Amygdala (tissue), 56 donors: ENCODE results near the gene ROS1.

Experiments
- DNase-seq, 56 donors: peaks; one replicate each; lab custom pipeline; 2025; lab: John Stamatoyannopoulos, UW

ROS1 gene

DNA sequence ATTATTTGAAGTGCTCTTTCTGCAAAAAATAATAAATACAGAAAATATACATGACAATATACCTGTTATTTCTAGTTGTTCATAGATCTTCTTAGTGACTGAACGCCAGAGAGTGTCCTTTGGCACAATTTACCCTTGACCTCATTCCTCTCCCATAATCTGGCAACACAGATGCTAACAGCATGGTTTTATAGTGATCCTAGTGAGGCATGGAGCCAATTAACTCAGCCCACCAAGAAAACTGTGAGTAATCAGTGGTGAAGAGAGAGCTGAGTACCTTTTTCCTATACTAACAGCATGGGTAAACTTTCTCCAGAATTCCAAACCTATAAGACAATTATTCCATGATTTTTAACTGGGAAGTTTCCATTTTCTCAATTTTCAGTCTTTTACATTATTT lies 99.3 kb downstream of the ROS1 start:
- DNase-seq: no peak

DNA sequence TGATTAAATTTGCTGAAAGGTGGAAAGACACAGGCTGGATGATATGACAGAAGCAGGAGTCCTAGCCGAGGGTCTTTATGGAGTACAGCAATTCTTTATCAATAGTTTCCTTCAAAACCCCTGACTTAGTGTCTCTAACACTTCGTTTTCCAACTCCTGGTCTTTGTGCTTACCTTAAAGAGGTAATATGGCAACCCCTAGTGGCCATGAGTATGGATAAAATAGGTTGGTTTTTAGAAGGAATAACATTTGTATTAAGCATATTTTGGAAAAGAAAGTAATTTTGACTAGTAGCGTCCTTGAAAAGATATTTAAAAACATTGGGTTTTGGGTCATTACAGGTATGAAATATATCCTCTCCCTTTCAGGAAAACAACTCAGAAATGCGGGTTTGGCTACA lies 108.5 kb downstream of the ROS1 start:
- no peak for DNase-seq

DNA sequence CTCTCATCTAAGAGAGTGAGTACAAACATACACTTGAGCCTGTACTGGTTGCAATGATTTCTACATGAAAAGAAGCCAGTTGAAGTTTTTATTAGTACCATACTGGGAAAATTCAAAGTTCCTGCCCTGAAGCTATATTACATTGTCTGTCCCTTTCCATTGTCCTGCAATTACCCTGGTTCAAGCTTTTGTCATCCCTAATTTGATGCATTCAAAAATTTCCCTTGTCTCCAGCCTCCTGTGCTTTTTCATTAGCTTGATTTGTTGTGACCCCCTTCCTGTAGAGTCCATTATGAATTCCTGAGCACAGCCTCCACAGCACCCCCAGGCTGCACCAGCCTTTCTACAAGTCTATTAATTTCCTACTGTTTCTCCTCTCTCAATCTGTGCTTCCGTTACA lies 114.0 kb downstream of the ROS1 start:
- DNase-seq: no peak

DNA sequence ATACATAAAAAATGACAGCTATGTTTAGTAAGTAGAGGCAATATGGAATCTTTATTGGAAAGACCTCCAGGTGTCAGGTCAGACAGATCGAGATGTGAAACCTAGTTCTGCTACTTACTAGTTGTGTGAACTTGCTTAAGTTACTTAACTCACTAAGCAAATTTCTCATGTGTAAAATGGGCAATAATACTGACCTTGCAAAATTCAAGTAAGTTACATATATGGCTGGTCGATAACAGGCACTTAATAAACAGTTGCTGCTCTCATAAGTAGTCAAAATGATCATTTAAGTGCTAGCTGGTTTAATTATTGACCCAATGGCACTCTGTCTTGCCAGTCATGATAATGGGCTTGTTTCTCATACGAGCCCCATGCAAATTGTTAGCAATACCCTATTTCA lies 114.4 kb downstream of the ROS1 start:
- no peak for DNase-seq

DNA sequence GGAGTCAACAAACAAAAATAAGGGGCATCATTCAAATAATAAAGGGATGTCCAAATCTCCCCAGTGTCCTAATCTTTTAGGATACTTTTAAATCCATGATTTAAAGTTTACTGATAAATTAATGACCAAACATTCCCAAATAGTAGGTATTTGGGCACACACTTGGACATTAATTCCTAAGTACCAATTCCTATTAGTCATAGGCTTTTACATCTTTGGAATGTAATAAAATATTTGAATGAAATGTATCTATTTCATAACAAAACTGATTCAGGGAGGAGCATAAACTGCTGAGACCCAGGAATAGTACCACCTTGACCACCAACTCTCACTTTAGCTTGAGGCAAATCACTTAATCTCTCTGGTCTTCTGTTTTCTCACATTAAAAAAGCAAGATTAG lies 116.1 kb downstream of the ROS1 start:
- no peak for DNase-seq

DNA sequence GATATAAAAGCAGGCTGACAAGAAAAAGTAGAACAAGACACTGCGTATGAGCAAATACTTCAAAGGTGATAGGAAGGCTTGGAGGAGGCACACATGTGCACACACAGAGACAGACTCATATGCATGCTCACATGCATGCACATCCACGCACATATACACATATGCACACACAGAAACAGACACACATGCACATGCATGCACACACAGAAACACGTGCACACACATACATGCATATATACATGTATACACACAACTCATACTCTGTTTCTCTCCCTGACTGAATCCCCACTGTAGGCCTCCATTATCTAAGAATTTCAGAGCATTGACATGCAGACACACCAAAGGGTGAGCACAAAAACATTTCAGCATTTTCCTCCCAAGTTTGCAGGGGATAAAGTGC lies 116.7 kb downstream of the ROS1 start:
- DNase-seq: no peak

DNA sequence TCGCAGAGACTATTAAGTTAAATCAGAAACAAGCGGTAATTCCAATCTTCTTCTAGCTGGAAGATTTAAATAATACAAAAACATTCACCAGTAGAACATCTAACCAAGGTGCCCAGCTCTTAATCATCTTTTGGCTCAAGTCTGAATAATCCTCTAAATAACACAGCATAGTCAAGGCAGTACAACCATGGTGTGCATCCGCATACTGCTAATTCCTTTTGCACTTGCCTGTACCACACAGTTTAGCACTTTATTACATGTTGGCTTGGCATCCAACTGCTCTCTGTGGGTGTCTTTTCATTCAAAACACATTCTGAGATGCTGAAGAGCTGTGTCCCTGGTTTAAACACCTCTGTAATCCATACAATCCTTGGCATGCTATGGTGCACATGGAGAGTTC lies 118.1 kb downstream of the ROS1 start:
- no peak for DNase-seq

DNA sequence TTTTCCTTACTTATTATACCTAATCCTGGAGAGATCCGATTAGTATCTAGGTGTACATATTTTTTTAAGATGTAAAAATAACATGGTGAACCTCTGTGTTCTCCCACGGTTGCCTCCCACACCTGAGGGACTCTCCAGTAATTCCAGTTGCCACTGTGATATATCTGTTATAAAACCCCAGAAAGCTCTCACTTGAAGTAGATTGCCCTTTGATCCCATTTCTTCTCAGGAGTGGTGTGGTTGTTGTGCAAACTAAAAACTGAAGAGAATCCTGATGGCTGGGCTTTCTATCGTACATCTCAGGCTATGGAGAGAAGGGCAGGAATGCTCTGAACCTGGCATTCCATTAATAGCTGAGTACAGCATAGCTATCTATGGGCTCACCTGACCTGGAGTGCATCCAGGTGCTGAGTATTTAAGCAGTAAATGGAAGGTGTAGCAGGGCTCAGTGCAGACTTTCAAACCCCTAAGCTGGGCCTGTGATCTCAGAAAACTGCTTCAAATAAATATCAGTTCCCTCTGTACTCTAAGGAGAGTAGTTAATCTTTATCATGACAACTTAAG lies 119.4 kb downstream of the ROS1 start:
- no peak for DNase-seq

DNA sequence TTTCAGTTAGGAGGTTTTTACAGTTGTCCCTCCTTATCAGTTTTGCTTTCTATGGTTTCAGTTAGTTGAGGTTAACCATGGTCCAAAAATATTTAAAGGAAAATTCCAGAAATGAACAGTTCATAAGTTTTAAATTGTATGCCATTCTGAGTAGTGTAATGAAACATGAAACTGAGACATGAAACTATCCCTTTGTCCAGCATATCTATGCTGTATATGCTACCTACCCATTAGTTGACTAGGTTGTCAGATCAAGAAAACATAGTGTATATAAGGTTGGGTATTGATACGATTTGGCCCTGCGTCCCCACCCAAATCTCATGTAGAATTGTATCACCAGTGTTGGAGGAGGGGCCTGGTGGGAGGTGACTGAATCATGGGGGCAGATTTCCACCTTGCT lies 121.3 kb downstream of the ROS1 start:
- DNase-seq: no peak

DNA sequence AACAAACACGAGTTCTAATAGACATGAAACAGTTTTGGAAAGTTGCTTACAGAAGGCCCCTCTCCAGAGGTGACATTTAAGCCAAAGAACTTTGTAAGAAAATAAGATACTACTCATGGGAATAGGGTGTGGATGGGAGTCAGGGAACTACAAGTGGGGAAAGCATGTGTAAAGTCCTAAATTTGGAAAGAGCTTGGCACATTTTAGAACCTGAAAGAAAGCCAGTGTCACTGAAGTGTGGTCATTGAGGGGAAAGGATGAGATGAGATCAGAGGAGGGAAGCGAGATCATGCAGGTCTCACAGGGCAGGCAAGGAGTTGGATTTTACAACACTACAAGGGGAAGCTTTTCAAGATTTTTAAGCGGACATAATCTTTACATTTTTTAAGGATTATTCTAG lies 122.4 kb downstream of the ROS1 start:
- DNase-seq: no peak

DNA sequence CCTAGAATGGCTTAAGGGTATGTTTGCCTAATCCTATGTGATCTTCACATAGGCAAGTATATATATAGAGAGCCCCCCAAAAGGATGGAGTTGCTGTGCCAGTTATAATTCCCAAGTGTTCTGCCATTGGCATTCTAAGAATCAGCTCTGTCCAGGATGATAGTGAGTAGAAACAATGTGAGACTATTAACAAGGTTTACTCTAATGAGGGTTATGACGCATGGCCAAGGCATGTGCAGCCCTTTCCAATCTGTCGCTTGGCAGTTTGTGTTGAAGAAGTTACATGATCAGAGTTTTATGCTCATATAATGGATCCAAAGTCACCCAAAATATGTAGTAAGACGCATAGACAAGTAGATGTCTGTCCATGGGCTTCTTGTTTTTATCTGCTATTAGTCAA lies 126.8 kb downstream of the ROS1 start:
- no peak for DNase-seq

DNA sequence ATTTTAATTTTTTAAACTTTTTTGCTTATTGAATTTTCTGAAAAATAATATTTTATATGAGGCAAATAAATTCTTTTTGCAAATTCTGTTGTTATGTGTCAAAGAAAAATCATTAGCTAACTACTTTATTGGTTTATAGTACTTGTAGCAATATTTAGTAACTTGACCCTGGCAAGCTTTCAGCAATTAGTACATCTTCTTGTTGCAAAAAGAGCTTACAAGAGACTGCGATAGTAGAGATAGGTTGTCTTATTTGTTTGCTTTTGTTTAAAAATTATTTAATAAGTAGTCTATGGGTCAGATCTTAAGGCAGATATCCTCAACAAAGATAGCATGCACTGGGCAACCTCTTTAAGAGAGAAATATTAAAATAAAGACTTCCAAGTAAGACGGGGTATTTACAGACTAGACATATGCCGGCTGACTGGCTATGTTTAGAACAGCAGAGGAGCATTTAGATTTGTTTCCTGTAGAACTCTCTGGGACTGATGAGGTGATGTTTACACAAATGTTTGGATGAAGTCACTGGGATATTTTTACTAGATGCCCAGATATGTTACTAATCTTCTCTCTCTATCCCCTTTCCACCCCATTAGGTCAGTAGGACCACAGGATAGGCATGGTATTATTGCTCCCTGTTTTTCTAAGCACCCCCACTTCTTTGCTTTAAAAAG lies 135.4 kb downstream of the ROS1 start:
- no peak for DNase-seq

DNA sequence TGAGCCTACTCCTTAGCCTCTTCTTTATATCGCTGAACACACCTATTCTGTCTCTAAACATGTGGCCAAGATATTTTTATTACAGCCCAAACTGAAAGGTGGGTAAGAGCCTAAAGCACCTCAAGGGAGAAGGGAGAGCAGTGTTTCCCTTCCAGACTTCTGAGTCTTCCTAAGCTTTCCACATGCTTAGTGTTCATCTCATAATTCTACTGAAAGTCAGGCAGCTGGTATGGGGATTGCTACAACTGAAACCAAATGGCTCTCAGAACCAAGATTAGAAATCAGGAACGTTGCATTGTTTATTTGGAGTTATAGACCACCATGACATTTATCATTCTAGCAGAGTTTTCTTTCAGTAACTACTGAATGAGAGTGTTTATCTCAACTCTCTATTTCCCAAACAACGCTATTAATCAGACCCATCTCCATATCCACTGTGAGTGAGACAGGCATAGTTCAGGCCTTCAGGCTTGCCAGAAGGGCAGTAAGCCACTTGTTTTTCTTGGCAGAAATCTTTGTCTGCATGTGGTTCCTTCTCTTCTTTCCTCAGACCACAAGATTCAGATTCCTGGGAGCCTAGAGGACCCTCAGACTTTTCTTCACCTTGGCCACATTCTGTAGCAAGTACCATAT lies 137.5 kb downstream of the ROS1 start:
- DNase-seq: no peak

DNA sequence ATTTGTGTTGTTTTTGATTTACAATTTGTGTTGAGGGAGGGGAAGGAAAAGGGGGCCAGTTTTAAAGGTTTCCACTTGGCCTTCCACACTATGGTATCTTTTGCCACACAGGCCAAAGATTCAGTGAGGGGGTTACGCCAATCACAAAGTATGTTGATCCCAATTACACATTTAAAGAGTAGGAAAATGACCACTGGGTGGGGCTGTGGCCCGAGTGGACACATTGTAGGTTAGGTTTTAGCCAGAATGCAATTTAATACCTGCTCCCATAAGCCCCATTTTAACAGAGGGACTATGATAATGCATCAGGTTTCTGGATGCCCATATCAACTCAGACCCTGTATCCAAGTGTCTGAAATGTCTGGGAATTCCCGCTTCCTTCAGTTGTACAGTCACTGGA lies 144.8 kb downstream of the ROS1 start:
- no peak for DNase-seq

DNA sequence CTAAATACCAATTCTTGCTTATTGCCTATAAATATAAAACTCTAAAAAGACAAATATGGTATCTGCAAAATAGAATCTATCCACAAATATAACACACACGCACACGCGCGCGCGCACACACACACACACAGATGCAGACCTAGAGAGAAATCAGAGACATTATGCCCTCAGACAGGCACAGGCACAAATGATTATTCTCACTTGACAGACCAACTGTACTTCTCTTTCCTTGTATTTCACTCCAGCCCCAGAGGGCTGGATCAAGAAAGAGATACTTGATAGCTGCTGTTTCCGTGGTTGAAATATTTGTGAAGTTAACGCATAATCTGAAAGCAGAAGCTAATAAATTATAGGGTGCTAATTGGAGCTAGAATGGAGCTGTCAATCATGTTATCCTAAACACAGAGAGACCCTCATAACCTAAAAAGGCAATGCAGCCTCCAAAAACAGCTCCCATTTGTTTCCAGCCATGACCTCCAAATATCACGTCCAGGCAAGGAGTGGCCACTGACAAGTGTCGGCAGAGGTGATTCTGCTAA lies 148.9 kb downstream of the ROS1 start:
- no peak for DNase-seq

DNA sequence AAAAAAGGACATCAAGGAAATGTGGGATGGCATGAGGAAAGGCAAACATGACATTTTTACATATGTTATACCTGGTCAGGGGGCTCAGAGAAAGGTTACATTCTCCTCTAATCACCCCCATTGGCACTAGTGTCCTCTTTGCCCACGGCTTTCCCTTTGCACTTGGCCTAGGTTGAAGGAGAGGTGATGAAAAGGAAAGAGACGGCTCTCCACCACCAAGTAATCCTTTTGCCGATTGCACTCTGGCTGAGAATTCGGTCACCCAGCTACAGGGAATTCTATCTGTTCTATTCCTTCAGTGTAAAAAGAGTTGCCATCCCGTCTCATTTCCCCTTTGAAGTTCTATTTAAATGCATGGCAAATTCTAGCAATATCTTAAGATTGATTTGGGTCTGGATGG lies 150.0 kb downstream of the ROS1 start:
- no peak for DNase-seq

DNA sequence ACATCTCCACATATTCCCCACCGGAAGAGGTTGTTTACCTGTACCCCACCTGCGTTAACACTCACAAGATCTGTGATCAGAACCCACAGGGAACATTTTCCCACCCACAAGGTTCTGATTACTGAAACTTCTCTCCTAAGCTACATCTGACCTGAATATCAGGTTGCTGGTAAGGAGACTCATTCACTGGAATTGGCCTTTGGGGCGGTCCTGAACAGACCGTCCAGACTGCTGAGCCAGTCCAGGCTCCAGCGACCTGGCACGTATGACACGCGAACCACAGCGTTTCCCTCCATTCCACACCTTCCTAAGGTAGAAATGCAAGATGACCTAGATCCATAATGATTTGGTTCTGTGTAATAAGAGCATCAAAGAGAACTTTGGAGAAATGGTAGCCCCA lies 150.5 kb downstream of the ROS1 start:
- no peak for DNase-seq

DNA sequence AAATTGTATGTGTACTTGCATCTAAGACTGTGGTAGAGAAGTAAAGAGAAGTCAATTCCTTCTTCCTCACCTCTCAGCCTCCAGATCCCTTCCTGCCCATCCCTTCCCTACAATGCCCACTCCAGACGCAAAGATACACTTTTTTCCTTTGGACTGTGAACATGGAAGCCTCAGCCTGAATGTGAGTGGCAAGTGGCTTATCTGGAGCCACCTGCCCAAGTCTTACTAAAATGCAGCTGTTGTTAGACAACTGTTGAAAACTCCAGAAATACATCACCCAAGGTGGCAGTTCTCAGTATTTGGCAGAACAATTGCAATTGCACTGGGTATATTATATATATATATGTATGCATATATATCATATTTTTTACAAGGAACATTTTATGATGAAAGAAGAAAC lies 152.9 kb downstream of the ROS1 start:
- DNase-seq: no peak

DNA sequence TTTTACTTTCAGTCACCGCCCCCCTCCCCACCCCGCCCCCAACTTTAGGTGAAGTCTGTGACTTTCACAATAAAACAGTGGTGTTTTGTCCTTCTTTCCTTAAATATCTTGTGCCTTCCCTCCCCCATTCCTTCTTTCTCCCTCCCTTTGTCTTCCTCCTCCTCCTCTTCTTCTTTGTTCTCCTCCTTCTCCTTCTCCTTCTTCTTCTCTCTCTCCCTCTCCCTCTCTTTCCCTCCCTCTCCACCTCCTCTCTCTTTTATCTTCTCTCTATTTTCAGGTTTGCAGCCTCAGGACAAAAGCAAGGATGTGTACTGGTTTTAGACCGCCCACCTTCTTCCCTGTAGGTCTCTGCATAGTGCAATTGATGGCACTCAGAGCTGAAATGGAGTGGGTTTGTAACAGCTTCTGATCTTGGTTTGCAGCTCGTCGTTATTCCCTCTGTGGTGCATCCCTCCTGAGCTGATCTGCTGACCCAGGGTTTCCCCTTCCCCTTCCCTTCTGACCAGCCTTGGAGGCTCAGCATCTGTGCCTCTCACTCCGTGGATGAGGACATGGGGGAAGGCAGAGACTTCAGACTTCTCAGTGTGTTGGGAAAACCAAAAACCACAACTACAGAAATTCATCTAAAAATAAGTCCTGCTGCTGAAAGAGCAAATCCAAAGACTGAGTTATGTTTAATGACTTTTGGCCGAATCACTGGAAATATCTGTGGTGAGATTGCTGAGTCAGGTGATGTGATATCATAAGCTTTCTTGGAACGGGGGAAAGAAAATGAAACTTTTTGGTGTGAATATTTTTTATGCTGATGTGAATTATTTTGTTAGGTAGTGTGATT lies 153.5 kb downstream of the ROS1 start:
- DNase-seq: no peak

DNA sequence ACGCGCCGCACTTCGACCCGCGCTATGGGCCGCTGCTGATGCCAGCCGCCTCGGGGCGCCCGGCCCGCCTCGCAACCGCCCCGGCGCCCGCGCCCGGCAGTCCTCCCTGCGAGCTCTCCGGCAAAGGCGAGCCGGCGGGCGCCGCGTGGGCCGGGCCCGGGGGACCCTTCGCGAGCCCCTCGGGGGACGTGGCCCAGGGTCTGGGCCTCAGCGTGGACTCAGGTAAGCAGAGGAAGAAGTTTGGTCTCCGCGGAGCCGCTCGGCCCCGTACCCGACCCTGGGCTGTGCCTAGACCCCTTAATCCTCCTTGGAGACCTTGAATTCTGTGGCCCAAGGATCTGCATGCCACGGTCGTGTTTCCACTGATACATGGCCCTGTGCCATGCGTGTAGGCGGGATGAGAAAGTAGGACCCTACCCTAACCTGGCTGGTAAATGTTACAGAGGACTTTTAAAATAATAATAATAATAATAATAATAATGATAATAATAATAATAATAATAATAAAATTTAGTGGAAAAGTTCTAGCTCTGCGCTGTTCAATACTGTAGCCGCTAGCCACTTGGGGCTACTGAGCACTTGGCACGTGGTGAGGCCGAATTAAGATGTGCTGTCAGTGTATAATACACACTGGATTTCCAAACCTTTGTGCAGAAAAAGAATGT lies 154.8 kb downstream of the ROS1 start:
- DNase-seq: no peak
